HAP-1 (cell line): ENCODE data around the gene TPT1.

ENCODE experiments used
- DNase-seq, 2 experiments: peaks; one replicate each; pipeline ENCODE4 v3.0.0-alpha.2; 2016 to 2020; ENCODE audit warnings: low spot score in 2 of 2
- H3K27me3 ChIP-seq: fragments of 250-450 bp; sonication (Bioruptor Pico); 2 replicates; pipeline ENCODE4 v1.5.1; 2020; ENCODE audit warnings: low read depth, mild to moderate bottlenecking, moderate library complexity
- H3K36me3 ChIP-seq: fragments of 250-450 bp; sonication (Bioruptor Pico); replicated peaks from 2 replicates; pipeline ENCODE4 v1.5.1; 2020; ENCODE audit warnings: mild to moderate bottlenecking
- H3K4me1 ChIP-seq: fragments of 250-450 bp; sonication (Bioruptor Pico); 2 replicates; pipeline ENCODE4 v1.5.1; 2020; ENCODE audit warnings: mild to moderate bottlenecking
- H3K4me3 ChIP-seq: fragments of 250-450 bp; sonication (Bioruptor Pico); 2 replicates; pipeline ENCODE4 v1.5.1; 2020; ENCODE audit warnings: mild to moderate bottlenecking, moderate library complexity
- H3K9me3 ChIP-seq: fragments of 250-450 bp; sonication (Bioruptor Pico); 2 replicates; pipeline ENCODE4 v1.5.1; 2020; ENCODE audit warnings: mild to moderate bottlenecking, moderate library complexity
- in situ Hi-C: fragments of 300-500 bp; cut with MboI; formaldehyde crosslinking; loops from 3 replicates; pipeline ENCODE4 v1.14.3; 2020; ENCODE audit warnings: low sequenced_read_pairs, inconsistent platforms, mixed read lengths

TPT1 gene

DNA sequence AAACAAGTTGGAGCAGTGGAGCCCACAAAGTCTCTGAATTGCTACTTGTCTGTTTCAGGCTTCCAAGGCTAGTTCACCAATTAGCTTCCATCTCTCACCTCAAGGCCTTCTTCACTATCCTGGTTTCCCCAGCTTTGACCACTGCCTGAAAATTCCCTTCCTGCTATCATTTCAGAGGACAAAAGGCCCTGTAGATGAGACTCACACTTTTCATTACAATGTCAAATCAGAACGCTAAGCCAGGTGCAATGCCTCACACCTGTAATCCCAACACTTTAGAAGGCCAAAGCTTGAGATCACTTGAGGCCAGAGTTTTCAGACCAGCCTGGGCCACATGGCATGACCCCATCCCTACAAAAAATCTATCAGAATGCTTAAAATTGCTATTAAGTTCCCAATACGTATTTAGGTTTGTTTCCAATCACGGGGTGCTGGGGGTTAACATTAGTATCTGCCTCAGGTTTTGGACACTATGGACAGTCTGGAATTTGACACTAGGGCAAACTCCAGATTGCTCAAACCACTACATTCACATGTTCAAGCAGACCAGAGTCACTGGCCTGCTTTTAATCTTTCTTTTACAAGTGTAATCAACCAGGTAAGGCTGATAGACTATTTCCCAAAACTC lies 5.5 kb downstream of the TPT1 start:
- peaks cover 16% of the 10 kb centered on the region for H3K4me1 ChIP-seq
- no peaks in the 10 kb centered on the region for H3K27me3 ChIP-seq
- DNase-seq, result no peak
- H3K4me3 ChIP-seq, result no peak overlapping the region
- in situ Hi-C loops, result no loop called here
- H3K9me3 ChIP-seq, result no peaks in the 10 kb centered on the region
- H3K36me3 ChIP-seq, result peaks cover 64% of the 10 kb centered on the region

DNA sequence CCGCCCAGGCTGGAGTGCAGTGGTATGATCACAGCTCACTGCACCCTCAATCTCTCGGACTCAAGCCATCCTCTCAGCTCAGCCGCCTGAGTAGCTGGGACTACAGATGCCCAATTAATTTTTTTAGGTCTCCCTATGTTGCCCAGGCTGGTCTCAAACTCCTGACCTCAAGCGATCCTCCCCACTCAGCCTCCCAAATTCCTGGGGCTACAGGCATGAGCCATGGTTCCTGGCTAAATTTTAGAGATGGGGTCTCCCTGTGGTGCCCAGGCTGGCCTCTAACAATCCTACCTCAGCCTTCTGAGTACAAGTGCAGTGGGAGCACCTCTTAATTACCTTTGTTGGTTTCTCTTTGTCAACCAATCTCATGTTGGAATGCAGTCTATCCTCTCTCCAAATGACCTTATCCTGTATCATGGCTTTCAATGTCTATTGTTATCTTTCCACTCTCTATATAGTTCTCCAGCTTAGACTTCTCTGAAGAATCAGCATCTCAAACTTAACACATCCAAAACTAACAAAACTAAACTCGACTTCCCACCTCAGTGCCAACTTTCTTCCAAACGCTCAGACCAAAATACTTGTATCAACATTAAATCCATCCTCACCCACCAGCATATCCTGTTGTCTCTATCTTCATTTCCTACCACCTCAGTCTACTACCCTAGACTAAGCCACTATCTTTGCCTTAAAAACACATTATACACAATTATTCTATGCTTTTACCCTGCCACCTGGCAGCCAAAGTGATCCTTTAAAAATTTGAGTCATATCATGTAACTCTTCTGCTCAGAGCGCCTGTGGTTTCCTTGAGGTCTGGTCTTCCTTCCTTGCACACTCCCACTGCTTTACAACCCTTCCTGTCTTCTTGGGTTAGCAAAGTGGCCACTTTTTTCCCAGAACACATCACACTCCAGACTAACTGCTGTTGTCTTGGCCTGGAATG lies 6.7 kb downstream of the TPT1 start:
- no peak for DNase-seq
- Histone ChIP-seq H3K27me3 (no peaks in the 10 kb centered on the region), H3K9me3 (no peaks in the 10 kb centered on the region), H3K4me3 (no peak overlapping the region), H3K4me1 (peaks cover 10% of the 10 kb centered on the region), H3K36me3 (peaks cover 51% of the 10 kb centered on the region)
- in situ Hi-C loops, result no loop called here

DNA sequence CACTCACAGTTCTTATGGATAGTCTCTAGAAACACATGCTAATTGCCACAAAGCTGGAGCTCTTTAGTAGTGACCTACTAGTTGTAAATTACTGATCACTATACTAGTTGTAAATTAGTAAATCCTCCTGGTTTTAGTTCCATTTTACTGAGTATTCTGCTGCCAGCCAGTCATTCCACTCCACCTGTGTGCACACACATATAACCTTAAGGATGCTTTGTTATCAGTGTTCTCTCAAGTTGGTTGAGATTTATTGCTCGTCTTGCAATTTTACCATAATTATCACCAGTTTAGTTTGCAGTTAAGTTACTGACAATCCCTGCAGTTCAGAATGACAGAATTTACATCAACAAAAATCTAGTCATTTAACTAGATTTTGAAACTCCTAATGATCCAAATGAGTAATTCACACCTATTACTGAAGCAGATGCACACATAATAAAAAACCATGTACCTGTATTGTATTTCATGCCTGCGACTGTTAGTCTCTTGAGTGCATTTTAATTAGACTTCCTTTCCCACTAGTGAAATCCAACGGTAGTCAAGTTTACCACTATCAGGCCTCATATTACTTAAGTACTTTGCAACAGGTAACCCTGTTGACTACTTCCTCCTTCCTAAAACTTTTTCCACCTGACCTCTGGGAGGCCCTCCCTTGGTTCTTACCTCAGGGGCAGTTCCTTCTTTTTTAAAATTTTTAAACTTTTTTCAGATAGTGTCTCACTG lies 7.6 kb downstream of the TPT1 start:
- in situ Hi-C loops, result no loop called here
- Histone ChIP-seq H3K27me3 (no peaks in the 10 kb centered on the region), H3K4me1 (peaks cover 3% of the 10 kb centered on the region), H3K4me3 (no peak overlapping the region), H3K9me3 (no peaks in the 10 kb centered on the region), H3K36me3 (peaks cover 43% of the 10 kb centered on the region)
- no peak for DNase-seq

DNA sequence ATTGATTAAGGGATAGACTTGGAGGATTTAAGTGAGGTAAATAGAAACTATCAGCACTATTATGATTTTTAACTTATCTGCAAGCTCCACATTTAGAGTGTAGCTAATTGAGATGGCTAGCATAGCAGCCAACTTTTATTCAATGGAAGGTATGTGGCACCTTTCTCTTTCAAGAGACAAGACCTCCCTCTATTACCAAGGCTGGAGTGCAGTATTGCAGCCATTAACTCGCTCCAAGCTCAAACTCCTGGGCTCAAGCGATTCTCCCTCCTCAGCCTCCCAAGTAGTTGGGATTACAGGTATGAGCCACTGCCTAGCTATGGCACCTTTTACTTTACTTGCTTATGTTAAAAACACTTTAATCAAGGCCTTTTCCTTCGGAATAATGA lies 8.2 kb downstream of the TPT1 start:
- in situ Hi-C loops, result no loop called here
- Histone ChIP-seq H3K9me3 (no peaks in the 10 kb centered on the region), H3K4me3 (no peak overlapping the region), H3K36me3 (peaks cover 37% of the 10 kb centered on the region), H3K4me1 (peaks cover 2% of the 10 kb centered on the region; the same call in 1 of the 2 replicates), H3K27me3 (no peaks in the 10 kb centered on the region)
- DNase-seq, result no peak

DNA sequence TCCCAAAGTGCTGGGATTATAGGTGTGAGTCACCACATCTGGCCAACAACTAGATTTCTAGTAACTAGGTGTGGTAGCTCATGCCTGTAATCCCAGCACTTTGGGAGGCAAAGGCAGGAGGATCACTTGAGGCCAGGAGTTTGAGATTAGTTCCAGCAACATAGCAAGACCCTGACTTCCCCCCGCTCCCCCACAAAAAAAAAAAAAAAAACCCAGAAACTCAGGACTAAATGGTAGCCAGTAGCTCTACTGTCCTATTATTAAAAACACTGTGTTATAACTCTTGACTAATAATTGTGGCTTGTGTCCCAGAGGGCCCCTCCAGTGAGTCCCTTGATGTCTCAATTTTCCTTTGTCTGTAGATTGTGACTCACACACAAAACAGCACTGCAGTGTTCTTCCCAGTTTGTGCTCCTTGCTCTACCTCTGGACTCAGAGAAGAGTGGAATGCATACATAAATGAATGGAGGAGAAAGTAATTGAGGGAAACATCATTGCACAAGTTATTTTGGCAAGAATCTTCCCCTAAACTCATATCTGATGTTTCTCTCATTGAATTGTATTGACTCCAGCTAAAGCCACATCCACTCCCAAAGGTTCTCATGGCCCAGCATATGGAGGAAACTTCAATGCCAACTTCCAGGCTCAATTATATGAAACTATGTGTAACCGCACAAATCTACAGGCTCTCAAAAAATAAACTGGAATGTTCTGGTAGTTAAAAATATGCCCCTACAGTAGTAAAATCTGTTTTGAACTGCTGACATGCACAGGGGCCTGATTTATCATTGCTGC lies 8.8 kb downstream of the TPT1 start:
- DNase-seq, result peak in 1 of 2 experiments; percentile 31
- peaks cover 31% of the 10 kb centered on the region for H3K36me3 ChIP-seq
- no peaks in the 10 kb centered on the region for H3K27me3 ChIP-seq
- H3K9me3 ChIP-seq, result no peaks in the 10 kb centered on the region
- no peak overlapping the region for H3K4me3 ChIP-seq
- in situ Hi-C loops, result no loop called here
- H3K4me1 ChIP-seq, result peaks cover 2% of the 10 kb centered on the region; the same call in 1 of the 2 replicates

DNA sequence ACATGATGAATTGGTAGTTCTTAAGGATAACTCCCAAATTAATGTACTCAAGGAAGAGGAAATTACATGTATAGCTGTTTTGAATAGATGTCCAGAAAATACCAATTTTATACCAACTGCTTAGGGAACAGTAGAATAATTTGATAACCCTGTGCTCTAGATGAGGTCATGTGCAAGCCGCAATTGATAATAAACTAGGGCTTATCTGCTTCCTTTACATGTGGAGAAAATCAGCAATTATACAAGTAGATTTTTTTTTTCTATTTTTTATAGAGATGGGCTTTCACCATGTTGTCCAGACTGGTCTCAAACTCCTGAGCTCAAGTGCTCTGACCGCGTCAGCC lies 9.3 kb downstream of the TPT1 start:
- Histone ChIP-seq H3K4me3 (no peak overlapping the region), H3K36me3 (peaks cover 26% of the 10 kb centered on the region), H3K4me1 (peaks cover 2% of the 10 kb centered on the region; the same call in 1 of the 2 replicates), H3K27me3 (no peaks in the 10 kb centered on the region), H3K9me3 (no peaks in the 10 kb centered on the region)
- DNase-seq, result no peak
- in situ Hi-C loops, result no loop called here

DNA sequence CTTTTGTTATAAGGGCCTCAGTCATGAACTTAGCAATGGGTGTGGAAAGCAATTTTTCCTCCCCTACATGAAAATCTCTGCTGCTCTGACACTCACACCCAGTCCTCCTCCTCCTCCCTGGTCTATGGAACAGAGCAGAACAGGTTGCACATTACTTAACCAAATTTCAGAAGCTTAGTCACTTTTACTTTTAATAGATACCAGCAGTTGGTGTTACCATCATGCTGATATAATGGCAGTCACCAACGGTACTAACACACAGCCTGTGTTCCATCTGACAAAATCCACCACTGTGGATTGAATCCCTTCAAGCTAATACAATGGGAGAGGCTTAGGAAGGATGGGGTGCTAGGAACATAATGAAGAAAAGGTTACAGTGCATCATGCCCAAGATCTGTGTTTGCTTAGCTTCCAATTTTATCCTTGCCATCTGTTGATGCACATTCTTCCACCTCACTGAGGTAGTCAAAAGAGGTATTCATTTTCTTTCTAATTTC lies 9.8 kb downstream of the TPT1 start:
- Histone ChIP-seq H3K4me1 (peaks cover 2% of the 10 kb centered on the region; the same call in 1 of the 2 replicates), H3K36me3 (peaks cover 21% of the 10 kb centered on the region), H3K4me3 (no peak overlapping the region), H3K9me3 (no peaks in the 10 kb centered on the region), H3K27me3 (no peaks in the 10 kb centered on the region)
- DNase-seq, result no peak
- in situ Hi-C loops, result no loop called here

DNA sequence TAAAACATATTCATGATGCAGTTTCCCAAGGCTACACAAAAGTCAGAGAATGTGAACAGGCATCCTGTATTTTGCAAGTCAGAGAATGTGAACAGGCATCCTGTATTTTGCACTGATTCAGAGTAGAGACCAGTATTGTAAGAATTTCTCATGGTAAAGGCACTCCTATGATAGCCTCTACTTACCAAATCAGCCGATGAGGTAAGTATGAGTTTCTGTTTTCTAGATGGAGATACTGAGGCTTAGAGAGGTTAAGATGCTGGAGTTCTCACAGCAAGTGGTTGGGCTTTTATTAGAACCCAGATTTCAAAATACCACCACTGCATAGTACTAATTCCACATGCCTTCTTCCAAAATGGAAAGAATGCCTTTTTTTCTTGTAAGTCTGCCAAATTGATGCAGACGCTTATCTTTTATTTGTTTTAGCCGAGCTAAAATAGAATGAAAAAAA lies 12.3 kb downstream of the TPT1 start:
- no peaks in the 10 kb centered on the region for H3K9me3 ChIP-seq
- in situ Hi-C loops, result no loop called here
- H3K4me3 ChIP-seq, result no peak overlapping the region
- no peaks in the 10 kb centered on the region for H3K36me3 ChIP-seq
- H3K4me1 ChIP-seq, result peaks cover 2% of the 10 kb centered on the region; the same call in 1 of the 2 replicates
- DNase-seq, result no peak
- no peaks in the 10 kb centered on the region for H3K27me3 ChIP-seq

DNA sequence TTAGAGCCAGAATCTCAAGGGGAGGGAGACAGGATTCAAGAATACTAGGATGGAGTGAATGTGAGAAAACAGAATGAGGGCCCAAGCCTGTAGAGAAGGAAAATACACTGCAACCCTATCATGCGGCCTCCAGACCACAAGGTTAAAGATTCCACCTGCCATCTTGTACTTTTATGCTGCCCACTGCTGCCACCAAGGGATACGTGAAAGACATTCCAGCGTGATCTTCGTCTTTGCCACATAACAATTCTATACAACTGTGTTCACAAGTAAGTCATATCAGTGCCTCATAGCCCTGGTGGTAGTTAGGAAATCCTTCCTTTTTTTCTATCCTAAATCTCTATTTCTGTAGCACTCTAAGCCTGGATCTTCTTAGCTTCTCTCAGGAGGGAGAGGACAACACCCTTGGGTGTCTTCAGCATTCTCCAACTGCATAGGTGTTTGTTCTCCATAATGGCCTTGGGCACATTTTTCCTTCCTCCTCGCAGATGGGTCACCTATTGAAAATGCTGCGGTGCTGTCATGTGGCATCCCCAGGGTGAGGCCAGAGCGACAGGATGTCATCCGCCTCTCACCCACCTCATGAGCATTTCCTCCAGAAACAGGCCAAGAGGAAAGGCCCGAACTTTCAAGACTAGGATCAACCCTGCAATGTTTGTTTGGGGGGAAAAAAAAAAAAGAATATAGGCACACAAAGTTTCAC lies 13.6 kb downstream of the TPT1 start:
- Histone ChIP-seq H3K4me1 (peaks cover 2% of the 10 kb centered on the region; the same call in 1 of the 2 replicates), H3K36me3 (no peaks in the 10 kb centered on the region), H3K9me3 (no peaks in the 10 kb centered on the region), H3K27me3 (no peaks in the 10 kb centered on the region), H3K4me3 (no peak overlapping the region)
- in situ Hi-C loops, result no loop called here
- no peak for DNase-seq

DNA sequence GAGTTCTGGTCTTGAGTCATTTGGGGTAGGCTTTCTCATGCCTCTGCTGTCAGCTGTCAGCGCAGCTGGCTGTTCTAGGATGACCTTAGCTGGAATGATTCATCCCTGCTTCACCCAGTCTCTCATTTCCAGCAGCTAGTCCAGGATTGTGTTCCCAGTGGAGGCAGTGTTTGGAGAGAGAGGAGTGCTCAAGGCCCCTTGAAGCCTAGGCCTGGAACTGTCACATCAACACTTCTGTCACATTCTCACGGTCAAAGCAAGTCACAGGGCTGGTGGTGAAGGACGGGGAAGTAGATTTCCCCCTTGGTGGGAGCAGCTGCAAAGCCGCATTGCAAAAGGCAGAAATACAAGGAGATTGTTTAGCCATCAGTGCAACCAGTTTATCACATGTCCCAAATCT lies 15.2 kb downstream of the TPT1 start:
- H3K4me3 ChIP-seq, result no peak overlapping the region
- in situ Hi-C loops, result no loop called here
- no peaks in the 10 kb centered on the region for H3K27me3 ChIP-seq
- H3K4me1 ChIP-seq, result peaks cover 2% of the 10 kb centered on the region; the same call in 1 of the 2 replicates
- H3K36me3 ChIP-seq, result no peaks in the 10 kb centered on the region
- no peaks in the 10 kb centered on the region for H3K9me3 ChIP-seq
- no peak for DNase-seq

DNA sequence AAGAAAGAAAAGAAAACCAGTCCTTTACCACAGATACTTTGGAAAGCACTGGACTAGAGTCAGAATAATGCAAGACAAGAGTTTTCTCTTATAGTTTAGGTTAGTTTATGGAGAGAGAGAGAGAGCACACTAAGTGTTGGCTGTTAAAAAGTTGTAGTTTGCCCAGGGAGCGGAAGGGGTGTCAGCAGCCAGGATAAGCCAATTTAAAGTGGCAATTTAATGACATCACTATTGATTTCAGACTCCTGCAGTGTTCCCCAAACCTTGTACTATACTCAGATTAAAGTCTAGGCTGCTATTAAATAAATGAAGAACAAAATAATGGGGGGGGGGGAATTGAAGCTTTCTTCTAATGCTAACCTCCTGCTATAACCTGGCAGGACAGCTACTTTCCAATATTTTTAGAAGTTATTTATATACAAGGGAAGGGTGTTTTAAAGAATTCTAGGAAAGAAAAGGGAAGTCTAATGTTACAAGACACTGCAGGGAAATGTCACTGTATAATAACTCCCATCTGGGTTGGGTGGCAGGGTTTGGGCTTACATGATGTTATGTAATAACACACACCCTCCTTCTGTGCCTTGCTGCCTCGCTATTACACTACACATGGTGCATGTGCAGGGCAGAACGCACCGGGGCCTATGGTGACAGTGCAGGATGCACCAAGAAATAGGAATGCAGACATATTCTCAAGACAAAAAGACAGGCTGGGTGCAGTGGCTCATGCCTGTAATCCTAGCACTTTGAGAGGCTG lies 19.9 kb downstream of the TPT1 start:
- no peak for DNase-seq
- H3K36me3 ChIP-seq, result no peaks in the 10 kb centered on the region
- H3K4me3 ChIP-seq, result no peak overlapping the region
- H3K9me3 ChIP-seq, result no peaks in the 10 kb centered on the region
- H3K27me3 ChIP-seq, result no peaks in the 10 kb centered on the region
- no peaks in the 10 kb centered on the region for H3K4me1 ChIP-seq
- in situ Hi-C loops, result no loop called here

DNA sequence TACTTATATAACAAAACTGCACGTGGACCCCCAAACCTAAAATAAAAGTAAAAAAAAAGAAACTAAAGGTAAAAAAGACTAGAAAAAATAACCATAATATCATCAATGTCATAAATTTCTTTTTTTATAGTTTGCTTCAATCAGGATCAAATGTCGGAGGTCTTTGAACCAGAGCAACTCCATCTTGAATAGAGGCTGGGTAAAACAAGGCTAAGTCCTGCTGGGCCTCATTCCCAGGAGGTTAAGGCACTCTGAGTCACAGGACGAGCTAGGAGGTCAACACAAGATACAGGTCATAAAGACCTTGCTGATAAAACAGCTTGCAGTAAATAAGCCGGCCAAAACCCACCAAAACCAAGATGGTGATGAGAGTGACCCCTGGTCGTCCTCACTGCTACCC lies 24.0 kb downstream of the TPT1 start:
- DNase-seq, result no peak
- Histone ChIP-seq H3K4me1 (no peaks in the 10 kb centered on the region), H3K27me3 (no peaks in the 10 kb centered on the region), H3K4me3 (no peak overlapping the region), H3K36me3 (no peaks in the 10 kb centered on the region), H3K9me3 (no peaks in the 10 kb centered on the region)
- in situ Hi-C loops, result no loop called here
